H9 (cell line): ENCODE data around the gene PNPO. TPM values are rescaled to one million over a fixed set of nuclear protein-coding genes. Genes with fewer than 3 reads are reported as not detected.

ENCODE experiments used
- DNase-seq: peaks from one replicate; pipeline ENCODE4 v3.0.0-alpha.2; 2017
- H2AFZ ChIP-seq: one replicate; pipeline ENCODE4 v1.6.1; 2013; ENCODE audit warnings: mild to moderate bottlenecking, low read length, control low read depth, moderate library complexity
- H2AK5ac ChIP-seq: 2 replicates; pipeline ENCODE4 v1.6.1; 2013; ENCODE audit warnings: low read length, control low read depth, mixed read lengths; ENCODE audit not compliant: insufficient read length
- H2BK120ac ChIP-seq: one replicate; pipeline ENCODE4 v1.6.1; 2013; ENCODE audit warnings: low read depth, mild to moderate bottlenecking, low read length, control low read depth, inconsistent platforms; ENCODE audit not compliant: poor library complexity, severe bottlenecking
- H2BK12ac ChIP-seq: 2 replicates; pipeline ENCODE4 v1.6.1; 2013; ENCODE audit warnings: low read length, control low read depth, mixed read lengths, low read depth; ENCODE audit not compliant: insufficient read length
- H2BK15ac ChIP-seq: 2 replicates; pipeline ENCODE4 v1.6.1; 2013; ENCODE audit warnings: low read depth, low read length, control low read depth
- H2BK20ac ChIP-seq: one replicate; pipeline ENCODE4 v1.6.1; 2013; ENCODE audit warnings: low read depth, mild to moderate bottlenecking, low read length, control low read depth, inconsistent platforms; ENCODE audit not compliant: poor library complexity, severe bottlenecking
- H2BK5ac ChIP-seq: 2 replicates; pipeline ENCODE4 v1.6.1; 2013; ENCODE audit warnings: low read length, control low read depth, mixed read lengths; ENCODE audit not compliant: insufficient read length
- H3K14ac ChIP-seq: 2 replicates; pipeline ENCODE4 v1.6.1; 2013; ENCODE audit warnings: low read length, control low read depth; ENCODE audit not compliant: insufficient read depth
- H3K18ac ChIP-seq: 2 replicates; pipeline ENCODE4 v1.6.1; 2013; ENCODE audit warnings: low read depth, mild to moderate bottlenecking, mixed read lengths, low read length, control low read depth; ENCODE audit not compliant: insufficient read length
- H3K23ac ChIP-seq: 2 replicates; pipeline ENCODE4 v1.6.1; 2013; ENCODE audit warnings: low read length, control low read depth, mixed read lengths, low read depth; ENCODE audit not compliant: insufficient read length
- H3K23me2 ChIP-seq: 2 replicates; pipeline ENCODE4 v1.6.1; 2013; ENCODE audit warnings: low read depth, mild to moderate bottlenecking, mixed read lengths, low read length, control low read depth; ENCODE audit not compliant: insufficient read length, poor library complexity, severe bottlenecking
- H3K27ac ChIP-seq: 2 replicates; pipeline ENCODE4 v1.5.1; 2013; ENCODE audit warnings: low read length, control low read depth, mixed read lengths, low read depth; ENCODE audit not compliant: insufficient read length
- H3K27me3 ChIP-seq: 2 replicates; pipeline ENCODE4 v1.6.1; 2013; ENCODE audit warnings: low read length, control low read depth, inconsistent platforms; ENCODE audit not compliant: insufficient read depth
- H3K4ac ChIP-seq: 2 replicates; pipeline ENCODE4 v1.6.1; 2013; ENCODE audit warnings: low read depth, mild to moderate bottlenecking, control low read depth, inconsistent platforms, low read length, moderate library complexity
- H3K4me1 ChIP-seq: 2 replicates; pipeline ENCODE4 v1.6.1; 2013; ENCODE audit warnings: low read length, control low read depth, inconsistent platforms; ENCODE audit not compliant: insufficient read depth
- H3K4me2 ChIP-seq: 2 replicates; pipeline ENCODE4 v1.6.1; 2013; ENCODE audit warnings: low read length, control low read depth, mixed read lengths; ENCODE audit not compliant: insufficient read length, insufficient read depth
- H3K56ac ChIP-seq: 2 replicates; pipeline ENCODE4 v1.6.1; 2013; ENCODE audit warnings: low read depth, mild to moderate bottlenecking, mixed read lengths, low read length, control low read depth; ENCODE audit not compliant: insufficient read length
- H3K79me1 ChIP-seq: 2 replicates; pipeline ENCODE4 v1.6.1; 2013; ENCODE audit warnings: low read depth, mild to moderate bottlenecking, moderate library complexity, low read length, control low read depth, inconsistent platforms; ENCODE audit not compliant: insufficient read depth, poor library complexity, severe bottlenecking
- H3K79me2 ChIP-seq: 2 replicates; pipeline ENCODE4 v1.6.1; 2013; ENCODE audit warnings: low read length, control low read depth, inconsistent platforms; ENCODE audit not compliant: insufficient read depth
- H3K9ac ChIP-seq: 2 replicates; pipeline ENCODE4 v1.6.1; 2013; ENCODE audit warnings: low read length, control low read depth, mixed read lengths; ENCODE audit not compliant: insufficient read length; ENCODE audit errors: extremely low read depth
- H3K9me3 ChIP-seq: one replicate; pipeline ENCODE4 v1.6.1; 2013; ENCODE audit warnings: low read depth, low read length, inconsistent platforms; ENCODE audit not compliant: control insufficient read depth
- H3T11ph ChIP-seq: one replicate; pipeline ENCODE4 v1.6.1; 2013; ENCODE audit warnings: mild to moderate bottlenecking, low read length, control low read depth, inconsistent platforms
- H4K20me1 ChIP-seq: one replicate; pipeline ENCODE4 v1.6.1; 2013; ENCODE audit not compliant: control insufficient read depth, insufficient read length, insufficient read depth
- H4K5ac ChIP-seq: 2 replicates; pipeline ENCODE4 v1.6.1; 2013; ENCODE audit warnings: low read depth, mild to moderate bottlenecking, mixed read lengths, low read length, control low read depth; ENCODE audit not compliant: insufficient read length
- H4K8ac ChIP-seq: replicated peaks from 2 replicates; pipeline ENCODE4 v1.6.1; 2013; ENCODE audit warnings: low read length, control low read depth, mixed read lengths, low read depth; ENCODE audit not compliant: insufficient read length
- H4K91ac ChIP-seq: 2 replicates; pipeline ENCODE4 v1.6.1; 2013; ENCODE audit warnings: low read depth, mild to moderate bottlenecking, moderate library complexity, mixed read lengths, low read length, control low read depth; ENCODE audit not compliant: insufficient read length
- H3K27ac Mint-ChIP-seq, 3 experiments: 2 replicates in 2 of 3; 3 replicates in 1 of 3; pipeline ENCODE4 v1.8.0; 2020 to 2021; ENCODE audit warnings: mixed read lengths in 3 of 3, mild to moderate bottlenecking in 1 of 3, moderate library complexity in 1 of 3
- H3K27me3 Mint-ChIP-seq: 2 replicates; pipeline ENCODE4 v1.8.0; 2021; ENCODE audit warnings: low read depth, mild to moderate bottlenecking, moderate library complexity, mixed read lengths
- H3K36me3 Mint-ChIP-seq, 3 experiments: 2 replicates in 2 of 3; 3 replicates in 1 of 3; pipeline ENCODE4 v1.8.0; 2020 to 2021; ENCODE audit warnings: low read depth in 3 of 3, mixed read lengths in 3 of 3; ENCODE audit not compliant: insufficient read depth in 1 of 3
- H3K4me1 Mint-ChIP-seq, 2 experiments: 2 replicates each; pipeline ENCODE4 v1.8.0; 2020; ENCODE audit warnings: mixed read lengths in 2 of 2
- H3K4me3 Mint-ChIP-seq, 2 experiments: 2 replicates in 1 of 2; 3 replicates in 1 of 2; pipeline ENCODE4 v1.8.0; 2020 to 2021; ENCODE audit warnings: mild to moderate bottlenecking in 2 of 2, mixed read lengths in 2 of 2, moderate library complexity in 1 of 2
- H3K9me3 Mint-ChIP-seq, 2 experiments: 2 replicates in 1 of 2; 3 replicates in 1 of 2; pipeline ENCODE4 v1.8.0; 2020; ENCODE audit warnings: mild to moderate bottlenecking in 2 of 2, mixed read lengths in 2 of 2, moderate library complexity in 1 of 2
- CTCF ChIP-seq: fragments of 200-600 bp; sonication (generic); conservative IDR thresholded peaks from 3 replicates; pipeline ENCODE4 v1.8.0; 2021; ENCODE audit warnings: antibody characterized with exemption, mild to moderate bottlenecking
- whole genome bisulfite sequencing: extraction: QIAGEN DNeasy Blood & Tissue Kit; methylation state at CpG from one replicate; pipeline ENCODE4 v1.1.7; 2013; ENCODE audit warnings: missing lambda C conversion rate, low lambda C conversion rate, mixed read lengths; ENCODE audit not compliant: insufficient read length; ENCODE audit errors: extremely low coverage; 5-methylcytosine and 5-hydroxymethylcytosine counted together
- total RNA-seq: library from RNA; stranded (reverse); gene quantifications from 2 replicates; pipeline ENCODE4 v1.2.1, GENCODE V29; 2021

The PNPO gene
- total RNA-seq, 1 experiment from 2014 or later: 6.7 TPM

GRCh38 chr17:47917581-47917980 lies 23.8 kb upstream of the PNPO start:
- H3K56ac ChIP-seq: no peak overlapping the region
- H2BK120ac ChIP-seq: no peak overlapping the region
- no peak overlapping the region for H3K4me2 ChIP-seq
- no peaks in the 10 kb centered on the region for H3K9me3 Mint-ChIP-seq
- no peak overlapping the region for H2BK20ac ChIP-seq
- no peak for DNase-seq
- no peak overlapping the region for H3K18ac ChIP-seq
- H3T11ph ChIP-seq: no peak overlapping the region
- H3K27me3 Mint-ChIP-seq: no peaks in the 10 kb centered on the region
- H3K27ac Mint-ChIP-seq: no peak overlapping the region
- H3K4ac ChIP-seq: no peak overlapping the region
- peaks cover 0 to 23% (median 22%) of the 10 kb centered on the region in 3 experiments; a peak in 6 of 7 replicates for H3K36me3 Mint-ChIP-seq
- no peak overlapping the region for H2BK15ac ChIP-seq
- H3K27me3 ChIP-seq: no peaks in the 10 kb centered on the region
- H2BK12ac ChIP-seq: no peak overlapping the region
- WGBS: no CpG with 5 or more reads among the region's 2 CpGs
- H3K14ac ChIP-seq: no peak overlapping the region
- H3K4me1 ChIP-seq: no peaks in the 10 kb centered on the region
- H3K79me2 ChIP-seq: no peaks in the 10 kb centered on the region
- no peak overlapping the region for H2BK5ac ChIP-seq
- no peak overlapping the region for H3K9ac ChIP-seq
- no peaks in the 10 kb centered on the region; a peak in 1 of 4 replicates for H3K4me1 Mint-ChIP-seq
- no peak overlapping the region for H2AK5ac ChIP-seq
- H3K9me3 ChIP-seq: no peaks in the 10 kb centered on the region
- no peak overlapping the region for H4K8ac ChIP-seq
- no peak overlapping the region for H3K27ac ChIP-seq
- no peaks in the 10 kb centered on the region for H4K20me1 ChIP-seq
- no peak overlapping the region for H2AFZ ChIP-seq
- no peak overlapping the region for H4K5ac ChIP-seq
- no peak overlapping the region for H4K91ac ChIP-seq
- TF ChIP-seq CTCF: no peak
- no peaks in the 10 kb centered on the region for H3K23me2 ChIP-seq
- no peak overlapping the region for H3K4me3 Mint-ChIP-seq
- H3K23ac ChIP-seq: no peak overlapping the region
- no peaks in the 10 kb centered on the region for H3K79me1 ChIP-seq
